ENCODE results near the gene CUL3.

The CUL3 gene

GRCh38 chr2:224579411-224579810, 5.8 kb downstream of the CUL3 start:
- DNase-seq: no peak

- no peak for DNase-seq
Observed at GRCh38 chr2:224577541-224577940, 7.6 kb downstream of the CUL3 start.

GRCh38 chr2:224576088-224576715, 9.0 kb downstream of the CUL3 start:
- DNase-seq: no peak

- DNase-seq: no peak
Observed at GRCh38 chr2:224574423-224575084, 10.6 kb downstream of the CUL3 start.

- DNase-seq: no peak
Observed at GRCh38 chr2:224573724-224574123, 11.4 kb downstream of the CUL3 start.

- no peak for DNase-seq
Observed at GRCh38 chr2:224572338-224572737, 12.8 kb downstream of the CUL3 start.

- no peak for DNase-seq
Observed at GRCh38 chr2:224570328-224570993, 14.7 kb downstream of the CUL3 start.

GRCh38 chr2:224569654-224570053, 15.5 kb downstream of the CUL3 start:
- DNase-seq: no peak

GRCh38 chr2:224565452-224566035, 19.6 kb downstream of the CUL3 start:
- DNase-seq: no peak

GRCh38 chr2:224563537-224563936, 21.6 kb downstream of the CUL3 start:
- DNase-seq: no peak

GRCh38 chr2:224562831-224563230, 22.3 kb downstream of the CUL3 start:
- no peak for DNase-seq

- no peak for DNase-seq
Observed at GRCh38 chr2:224561234-224562005, 23.7 kb downstream of the CUL3 start.

- no peak for DNase-seq
Observed at GRCh38 chr2:224560549-224560948, 24.6 kb downstream of the CUL3 start.

GRCh38 chr2:224557610-224558009, 27.6 kb downstream of the CUL3 start:
- DNase-seq: no peak

- no peak for DNase-seq
Observed at GRCh38 chr2:224556381-224556780, 28.8 kb downstream of the CUL3 start.

- DNase-seq: no peak
Observed at GRCh38 chr2:224555823-224556366, 29.3 kb downstream of the CUL3 start.

GRCh38 chr2:224552771-224553170, 32.4 kb downstream of the CUL3 start:
- no peak for DNase-seq

- no peak for DNase-seq
Observed at GRCh38 chr2:224551693-224552092, 33.5 kb downstream of the CUL3 start.

GRCh38 chr2:224546926-224547325, 38.2 kb downstream of the CUL3 start:
- DNase-seq: no peak

- no peak for DNase-seq
Observed at GRCh38 chr2:224545884-224546644, 39.1 kb downstream of the CUL3 start.

GRCh38 chr2:224543939-224544338, 41.2 kb downstream of the CUL3 start:
- no peak for DNase-seq

GRCh38 chr2:224538561-224539138, 46.5 kb downstream of the CUL3 start:
- no peak for DNase-seq
